IPS-20b (cell line): ENCODE results near the gene CHID1.

Experiments used
- H3K27ac ChIP-seq: one replicate; pipeline ENCODE4 v1.5.1; 2013; ENCODE audit warnings: low read length
- H3K27me3 ChIP-seq: 2 replicates; pipeline ENCODE4 v1.6.1; 2013; ENCODE audit warnings: mild to moderate bottlenecking, low read length, inconsistent platforms; ENCODE audit not compliant: insufficient read depth
- H3K36me3 ChIP-seq: 2 replicates; pipeline ENCODE4 v1.6.1; 2013; ENCODE audit warnings: low read depth, mild to moderate bottlenecking, inconsistent platforms, low read length, moderate library complexity; ENCODE audit not compliant: insufficient read depth
- H3K4me1 ChIP-seq: 2 replicates; pipeline ENCODE4 v1.6.1; 2013; ENCODE audit warnings: mild to moderate bottlenecking, control low read depth, inconsistent platforms, low read length, moderate library complexity; ENCODE audit not compliant: insufficient read depth
- H3K4me3 ChIP-seq: 2 replicates; pipeline ENCODE4 v1.5.1; 2013; ENCODE audit warnings: mild to moderate bottlenecking, low read length, inconsistent platforms
- H3K9ac ChIP-seq: 2 replicates; pipeline ENCODE4 v1.6.1; 2013; ENCODE audit warnings: low read depth, mild to moderate bottlenecking, inconsistent platforms, low read length, moderate library complexity
- H3K9me3 ChIP-seq: 2 replicates; pipeline ENCODE4 v1.6.1; 2013; ENCODE audit warnings: mild to moderate bottlenecking, low read depth, low read length, inconsistent platforms; ENCODE audit not compliant: insufficient read depth

The CHID1 gene

DNA sequence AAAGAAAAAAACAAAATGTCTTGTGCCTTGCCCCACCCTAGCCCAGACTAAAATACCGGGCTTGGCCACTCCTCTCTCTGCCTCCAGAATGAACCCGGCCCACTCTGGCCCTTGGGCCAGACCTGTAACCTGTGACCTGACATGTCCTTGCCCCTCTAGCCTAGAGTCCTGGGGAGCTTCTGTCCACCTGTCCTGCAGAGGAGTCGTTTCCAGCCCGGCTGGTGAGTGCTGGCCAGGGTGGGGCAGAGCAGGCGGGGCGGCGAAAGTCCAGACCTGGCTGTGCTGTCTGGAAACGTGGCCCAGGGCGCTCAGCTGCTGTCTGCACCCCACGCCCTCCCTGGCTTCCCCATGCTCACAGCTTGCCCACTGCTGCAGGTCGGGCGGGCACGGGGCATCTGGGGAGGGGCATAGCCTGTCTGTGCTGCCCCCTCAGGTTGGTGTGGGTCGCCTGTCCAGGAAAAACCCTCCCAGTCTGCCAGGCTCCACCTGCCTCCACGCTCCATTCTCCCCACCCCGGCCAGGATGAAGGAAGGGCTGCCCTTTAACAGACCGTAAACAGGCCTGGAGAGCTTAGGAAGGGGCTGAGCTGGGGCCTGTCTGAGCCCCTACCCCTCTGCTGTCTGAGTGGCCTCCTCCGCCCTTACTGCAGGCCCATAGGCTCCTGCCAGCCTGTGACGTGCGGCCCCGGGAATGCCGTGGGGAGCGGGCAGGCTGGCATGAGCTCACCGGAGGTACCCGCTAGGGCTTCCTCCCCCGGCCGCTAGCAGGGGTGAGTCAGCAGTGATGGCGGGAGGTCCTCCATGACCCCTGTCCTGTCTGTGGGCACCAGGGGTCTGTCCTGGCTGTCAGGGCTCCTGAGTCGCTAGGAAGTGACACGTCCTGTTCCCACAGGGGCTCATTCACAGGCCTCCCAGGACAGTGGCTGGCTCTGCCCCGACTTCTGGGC is 76.0 kb downstream of the CHID1 start:
- Histone ChIP-seq H3K9ac (no peak overlapping the region), H3K4me1 (peaks cover 16% of the 10 kb centered on the region), H3K27ac (no peak overlapping the region)

DNA sequence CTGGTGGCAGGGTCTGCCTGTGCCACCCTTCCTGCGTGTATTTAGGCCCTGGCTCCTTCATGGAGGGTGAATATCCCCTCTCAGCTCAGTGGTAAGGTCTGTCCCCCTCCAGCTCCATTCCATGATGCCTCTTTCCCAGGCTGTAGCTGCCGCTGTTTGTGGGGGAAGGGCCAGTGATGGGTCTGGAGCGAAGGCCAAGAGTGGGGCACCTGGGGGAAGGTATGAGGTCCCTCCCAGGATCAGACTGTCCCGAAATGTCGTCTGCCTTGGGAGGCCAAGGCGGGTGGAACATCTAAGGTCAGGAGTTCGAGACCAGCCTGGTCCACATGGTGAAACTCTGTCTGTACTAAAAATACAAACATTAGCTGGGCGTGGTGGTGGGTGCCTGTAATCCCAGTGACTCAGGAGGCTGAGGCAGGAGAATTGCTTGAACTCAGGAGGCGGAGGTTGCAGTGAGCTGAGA is 76.7 kb downstream of the CHID1 start:
- H3K9ac ChIP-seq: no peak overlapping the region
- peaks cover 45% of the 10 kb centered on the region for H3K27me3 ChIP-seq
- no peak overlapping the region for H3K27ac ChIP-seq
- H3K9me3 ChIP-seq: no peaks in the 10 kb centered on the region
- H3K36me3 ChIP-seq: peaks cover 22% of the 10 kb centered on the region; the same call in 1 of the 2 replicates
- peak overlapping the region; percentile 69; the same call in 1 of the 2 replicates for H3K4me3 ChIP-seq
- H3K4me1 ChIP-seq: peaks cover 18% of the 10 kb centered on the region

More for the DNA sequence above, 76.0 kb downstream of the CHID1 start:
- Histone ChIP-seq H3K36me3 (peaks cover 30% of the 10 kb centered on the region), H3K9me3 (no peaks in the 10 kb centered on the region), H3K4me3 (no peak overlapping the region), H3K27me3 (peaks cover 37% of the 10 kb centered on the region)

DNA sequence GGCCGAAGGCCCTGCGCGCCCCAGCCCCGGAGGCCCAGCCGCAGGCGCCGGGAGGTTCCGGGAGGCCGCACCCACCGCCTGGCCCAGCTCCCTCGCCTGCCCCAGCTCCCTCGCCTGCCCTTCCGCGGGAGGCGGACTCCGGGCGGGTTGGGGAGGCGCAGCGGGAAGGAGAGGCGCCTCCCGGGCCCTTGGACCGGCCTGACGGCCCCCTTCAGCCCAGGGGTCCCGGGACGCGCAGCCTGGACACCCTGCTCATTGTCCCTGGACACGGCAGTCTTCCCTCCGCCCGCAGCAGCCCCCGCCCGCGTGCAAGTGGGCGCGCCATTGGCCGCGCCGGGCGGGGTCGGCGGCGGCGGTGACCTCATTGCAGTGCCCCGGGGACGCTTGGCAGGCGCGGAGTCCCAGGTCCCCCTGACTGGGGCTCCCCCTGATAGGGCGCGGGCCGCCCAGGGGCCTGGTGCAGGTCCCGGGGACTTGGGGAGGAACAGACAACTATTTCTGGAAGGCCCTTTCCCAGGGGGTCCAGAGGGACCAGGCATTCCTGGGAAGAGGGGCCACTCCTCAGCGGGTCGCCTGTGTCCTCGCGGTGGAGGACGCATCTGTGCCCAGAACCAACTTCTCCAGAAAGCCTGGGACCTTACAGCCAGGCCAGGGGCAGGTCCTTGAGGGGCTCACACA is 77.4 kb downstream of the CHID1 start:
- Histone ChIP-seq H3K4me1 (peaks cover 19% of the 10 kb centered on the region), H3K27me3 (peaks cover 51% of the 10 kb centered on the region)

DNA sequence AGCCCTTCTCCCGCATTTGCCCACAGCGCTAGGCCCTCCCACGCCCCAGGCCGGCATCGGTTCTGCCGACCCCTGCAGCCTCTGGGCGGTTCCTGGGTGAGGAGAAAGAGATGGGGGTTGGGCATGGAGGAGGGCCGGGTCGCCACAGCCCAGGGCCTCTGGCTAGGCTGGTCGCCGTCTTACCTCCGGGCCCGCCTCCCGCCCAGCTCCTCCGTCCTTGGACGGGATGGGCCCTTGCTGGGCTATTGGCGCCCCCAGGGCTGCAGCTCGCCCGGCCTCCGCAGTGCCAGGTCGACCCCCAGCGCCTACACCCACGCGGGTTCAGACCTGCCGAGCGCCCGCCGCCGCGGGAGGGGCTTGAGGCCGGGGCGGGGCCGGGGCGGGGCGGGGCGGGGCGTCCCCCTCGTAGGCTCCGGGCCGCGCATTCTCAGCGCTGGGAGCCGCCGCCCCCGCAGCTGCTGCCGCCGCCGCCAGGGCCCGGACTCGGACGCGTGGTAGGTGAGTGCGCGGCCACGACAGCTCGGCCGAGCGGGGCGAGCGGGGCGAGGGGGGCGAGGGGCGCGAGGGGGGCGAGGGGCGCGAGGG is 78.0 kb downstream of the CHID1 start, which contains the start of gene CD151:
Gene CD151, plus strand, starts transcription at position 424 of the 585 bp plus-strand sequence. CDS start 3,118 bp downstream, outside the sequence.
- H3K9me3 ChIP-seq: no peaks in the 10 kb centered on the region
- peak within 1 kb of the TSS; percentile 69 for H3K4me3 ChIP-seq
- H3K9ac ChIP-seq: peak within 1 kb of the TSS; percentile 74; the same call in 1 of the 2 replicates
- no peak within 1 kb of the TSS for H3K27ac ChIP-seq
- H3K36me3 ChIP-seq: peaks cover 12% of the 10 kb centered on the region; the same call in 1 of the 2 replicates
- peaks cover 25% of the 10 kb centered on the region for H3K4me1 ChIP-seq
- peaks cover 58% of the 10 kb centered on the region for H3K27me3 ChIP-seq

More for the DNA sequence above, 77.4 kb downstream of the CHID1 start:
- H3K9ac ChIP-seq: peak overlapping the region; percentile 74; the same call in 1 of the 2 replicates
- H3K36me3 ChIP-seq: peaks cover 17% of the 10 kb centered on the region; the same call in 1 of the 2 replicates
- no peak overlapping the region for H3K27ac ChIP-seq
- peak overlapping the region; percentile 69 for H3K4me3 ChIP-seq
- no peaks in the 10 kb centered on the region for H3K9me3 ChIP-seq

DNA sequence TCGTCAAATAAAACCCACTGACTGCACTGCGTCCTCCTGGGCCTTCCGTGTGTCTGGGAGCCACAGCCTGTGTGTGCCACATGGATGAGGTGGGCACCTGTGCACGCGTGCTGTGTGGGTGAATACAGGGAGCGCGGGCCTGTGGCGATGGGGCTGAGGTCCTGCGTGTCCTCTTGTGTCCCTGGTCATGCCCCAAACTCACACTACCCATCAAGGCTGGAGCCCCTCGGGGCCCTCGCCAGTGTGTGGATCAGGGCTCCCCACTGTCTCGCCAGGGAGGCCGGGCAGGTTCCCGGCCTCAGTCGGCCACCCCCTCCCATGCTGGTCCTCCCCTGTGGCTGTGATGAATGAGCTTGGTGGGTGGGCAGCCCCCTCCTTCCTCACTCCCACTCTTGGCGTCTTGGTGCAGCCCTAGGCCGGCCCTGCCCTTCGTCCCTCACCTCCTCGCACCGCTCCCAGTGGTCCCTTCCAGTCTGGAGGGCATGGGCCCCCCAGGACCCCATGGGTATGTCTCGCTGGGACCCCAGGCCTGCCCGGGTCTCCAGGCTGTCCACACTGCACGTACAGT is 78.6 kb downstream of the CHID1 start:
- Histone ChIP-seq H3K4me3 (peak overlapping the region; percentile 53), H3K9me3 (no peaks in the 10 kb centered on the region), H3K27ac (no peak overlapping the region), H3K4me1 (peaks cover 25% of the 10 kb centered on the region), H3K9ac (no peak overlapping the region), H3K36me3 (peaks cover 6% of the 10 kb centered on the region; the same call in 1 of the 2 replicates), H3K27me3 (peaks cover 62% of the 10 kb centered on the region)

DNA sequence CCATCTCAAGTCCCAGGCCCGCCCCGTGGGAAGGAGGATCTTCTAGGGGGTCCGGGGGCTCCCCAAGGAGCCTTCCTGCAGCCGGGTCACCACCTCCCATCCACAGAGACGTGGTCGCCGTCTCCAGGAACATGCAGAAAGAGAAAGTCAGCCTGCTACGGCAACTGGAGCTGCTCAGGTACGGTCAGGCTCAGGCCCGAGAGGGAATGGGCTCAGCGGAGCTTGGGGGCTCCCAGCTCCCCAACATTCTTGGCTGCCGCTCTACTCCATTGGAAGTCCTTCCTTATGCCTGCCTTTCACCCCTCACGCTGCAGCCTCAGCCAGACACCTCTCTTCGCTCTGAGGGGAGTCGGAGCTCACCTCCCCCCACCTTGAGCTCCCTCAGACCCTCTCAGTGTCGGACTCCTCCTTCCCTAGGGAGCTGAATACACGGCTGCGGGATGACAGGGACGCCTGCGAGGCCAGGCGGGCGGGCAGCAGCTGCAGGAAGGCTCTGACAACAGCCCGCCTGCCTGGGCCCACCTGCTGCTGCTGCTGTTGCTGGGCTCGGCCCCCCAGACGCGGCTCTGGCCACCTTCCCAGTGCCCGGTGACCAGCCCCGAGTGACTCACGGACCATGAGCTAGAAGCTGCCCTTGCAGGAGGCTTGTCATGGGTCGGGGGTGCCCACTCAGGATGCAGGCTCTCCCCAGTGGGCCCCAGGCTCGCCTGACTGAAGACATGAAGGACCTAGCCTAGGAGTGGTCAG is 79.3 kb downstream of the CHID1 start:
- H3K9me3 ChIP-seq: no peaks in the 10 kb centered on the region
- no peak overlapping the region for H3K27ac ChIP-seq
- peaks cover 25% of the 10 kb centered on the region for H3K4me1 ChIP-seq
- no peak overlapping the region for H3K9ac ChIP-seq
- no peaks in the 10 kb centered on the region for H3K36me3 ChIP-seq
- H3K27me3 ChIP-seq: peaks cover 70% of the 10 kb centered on the region
- H3K4me3 ChIP-seq: peak overlapping the region; percentile 56

DNA sequence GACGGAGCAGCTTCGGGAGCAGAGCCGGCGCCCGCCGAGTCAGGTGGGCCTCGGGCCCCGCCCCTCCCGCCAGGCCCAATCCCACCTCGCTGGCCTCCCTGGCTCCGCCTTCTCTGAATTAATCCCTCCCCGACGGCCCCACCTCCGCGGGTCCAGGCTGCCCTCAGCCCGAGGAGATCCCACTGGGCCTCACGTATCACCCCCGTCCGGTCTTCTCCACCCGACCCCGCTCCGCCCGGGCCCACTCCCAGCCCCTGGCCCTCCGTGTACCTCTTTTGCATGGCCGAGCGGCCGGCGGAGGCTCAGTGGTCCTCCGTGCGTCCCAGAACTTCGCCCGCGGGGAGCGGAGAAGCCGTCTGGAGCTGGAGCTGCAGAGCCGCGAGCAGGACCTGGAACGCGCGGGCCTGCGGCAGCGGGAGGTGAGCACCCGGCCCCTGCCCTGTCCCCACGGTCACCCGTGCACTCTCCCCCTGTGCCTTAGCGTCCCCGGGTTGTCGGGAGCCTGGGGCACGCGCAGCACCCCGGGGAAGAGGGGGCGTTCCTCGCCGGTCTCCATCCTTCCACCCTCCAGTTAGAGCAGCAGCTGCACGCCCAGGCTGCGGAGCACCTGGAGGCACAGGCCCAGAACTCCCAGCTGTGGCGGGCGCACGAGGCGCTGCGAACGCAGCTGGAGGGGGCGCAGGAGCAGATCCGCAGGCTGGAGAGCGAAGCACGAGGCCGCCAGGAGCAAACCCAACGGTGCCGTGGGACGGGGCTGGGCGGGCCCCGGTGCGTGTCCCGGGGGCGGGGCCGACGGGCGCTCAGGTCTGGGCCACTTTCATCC is 80.1 kb downstream of the CHID1 start:
- Histone ChIP-seq H3K4me1 (peaks cover 25% of the 10 kb centered on the region), H3K36me3 (no peaks in the 10 kb centered on the region), H3K27ac (no peak overlapping the region), H3K27me3 (peaks cover 77% of the 10 kb centered on the region), H3K4me3 (peak overlapping the region; percentile 56), H3K9me3 (no peaks in the 10 kb centered on the region), H3K9ac (no peak overlapping the region)

DNA sequence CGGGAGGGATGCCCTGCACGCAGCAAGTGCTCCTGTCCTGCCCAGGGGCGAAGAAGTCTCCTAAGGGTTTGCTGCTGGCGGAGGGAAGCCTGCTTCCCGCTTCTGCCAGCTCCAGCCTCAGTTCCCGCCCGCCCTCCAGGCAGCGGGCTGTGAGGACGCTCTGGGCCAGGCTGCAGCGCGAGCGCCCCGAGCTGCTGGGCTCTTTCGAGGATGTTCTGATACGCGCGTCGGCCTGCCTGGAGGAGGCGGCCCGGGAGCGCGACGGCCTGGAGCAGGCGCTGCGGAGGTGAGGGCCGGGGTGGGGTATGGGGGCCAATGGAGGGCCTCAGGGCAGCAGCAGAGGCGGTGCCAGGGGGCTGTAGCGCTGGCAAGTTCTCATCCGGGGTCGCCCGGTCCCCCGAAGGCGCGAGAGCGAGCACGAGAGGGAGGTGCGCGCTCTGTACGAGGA is 80.7 kb downstream of the CHID1 start:
- no peaks in the 10 kb centered on the region for H3K9me3 ChIP-seq
- H3K4me3 ChIP-seq: peak overlapping the region; percentile 56; the same call in 1 of the 2 replicates
- peak overlapping the region; percentile 45; the same call in 1 of the 2 replicates for H3K9ac ChIP-seq
- peaks cover 25% of the 10 kb centered on the region for H3K4me1 ChIP-seq
- H3K27me3 ChIP-seq: peaks cover 81% of the 10 kb centered on the region
- peaks cover 4% of the 10 kb centered on the region; the same call in 1 of the 2 replicates for H3K36me3 ChIP-seq
- H3K27ac ChIP-seq: no peak overlapping the region

DNA sequence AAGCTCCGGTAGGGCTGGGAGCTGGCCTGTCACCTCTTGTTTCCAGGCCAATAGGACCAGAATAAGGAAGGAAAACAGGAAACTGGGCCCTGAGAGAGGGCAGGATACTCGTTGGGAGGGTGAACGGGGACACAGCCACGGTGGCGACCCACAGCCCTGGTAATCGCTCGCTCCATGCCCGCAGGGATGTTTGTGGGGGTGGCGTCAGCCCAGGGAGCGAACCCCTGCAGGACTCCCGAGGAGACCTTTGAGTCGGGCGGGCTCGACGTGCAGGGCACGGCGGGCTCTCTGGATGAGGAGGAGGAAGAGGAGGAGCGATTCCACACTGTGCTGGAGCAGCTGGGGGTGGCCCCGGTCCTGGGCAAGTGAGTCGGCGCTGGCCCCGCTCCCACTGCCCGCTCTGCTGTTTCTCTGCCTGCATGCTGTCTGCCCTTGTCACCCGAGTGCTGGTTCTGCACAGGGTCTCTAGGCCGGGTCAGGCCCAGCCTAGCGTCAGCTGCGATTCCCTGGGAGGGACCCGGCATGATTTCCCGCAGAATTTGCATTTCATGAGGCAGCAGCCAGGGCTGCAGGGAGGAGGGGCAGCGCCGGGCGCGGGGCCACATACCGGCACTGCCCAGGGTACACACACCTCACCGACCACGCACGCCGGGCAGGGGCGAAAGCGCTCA is 81.3 kb downstream of the CHID1 start:
- H3K27me3 ChIP-seq: peaks cover 81% of the 10 kb centered on the region
- no peak overlapping the region for H3K27ac ChIP-seq
- H3K4me1 ChIP-seq: peaks cover 25% of the 10 kb centered on the region
- H3K9ac ChIP-seq: peak overlapping the region; percentile 45; the same call in 1 of the 2 replicates
- H3K36me3 ChIP-seq: peaks cover 4% of the 10 kb centered on the region; the same call in 1 of the 2 replicates
- H3K4me3 ChIP-seq: peak overlapping the region; percentile 56
- H3K9me3 ChIP-seq: no peaks in the 10 kb centered on the region
